PFSK-1 (cell line): ENCODE measurements around the gene KRTAP1-5.
"Not testable (repeated sequence)": the region's sequence is repeated elsewhere in the genome, so short reads cannot be mapped to it uniquely, and the experiment has no call there.

Experiments used
- FOXP2 ChIP-seq: optimal IDR thresholded peaks from 2 replicates; pipeline ENCODE3; 2011; ENCODE audit warnings: borderline replicate concordance, control low read depth, inconsistent platforms; ENCODE audit not compliant: insufficient read depth; ENCODE audit errors: extremely low read length, extremely low read depth
- POLR2AphosphoS5 ChIP-seq: IDR thresholded peaks from 2 replicates; pipeline ENCODE4 v1.6.1; 2012; ENCODE audit warnings: low read depth, mild to moderate bottlenecking, control low read depth, low read length, moderate library complexity
- REST ChIP-seq, 2 experiments: IDR thresholded peaks; 2 replicates each; pipeline versions ENCODE4 v1.6.1 to v1.8.0; 2011 to 2012; ENCODE audit warnings: low read depth in 2 of 2, low read length in 2 of 2, control low read depth in 1 of 2, inconsistent platforms in 1 of 2, mild to moderate bottlenecking in 1 of 2, moderate library complexity in 1 of 2; ENCODE audit not compliant: insufficient read depth in 1 of 2
- SIN3A ChIP-seq: IDR thresholded peaks from 2 replicates; pipeline ENCODE4 v1.6.1; 2012; ENCODE audit warnings: mild to moderate bottlenecking, low read length, moderate library complexity, borderline replicate concordance; ENCODE audit not compliant: insufficient read depth
- TAF1 ChIP-seq: IDR thresholded peaks from 2 replicates; pipeline ENCODE4 v1.6.1; 2012; ENCODE audit warnings: low read length, control low read depth, borderline replicate concordance; ENCODE audit not compliant: insufficient read depth

Gene KRTAP1-5

GRCh38 chr17:41057547-41057946, 30.5 kb upstream of the KRTAP1-5 start:
- no peak for TF ChIP-seq TAF1
- TF ChIP-seq FOXP2, result no peak

GRCh38 chr17:41055130-41055529, 28.1 kb upstream of the KRTAP1-5 start, which contains the start of gene KRTAP2-2:
Gene KRTAP2-2, minus strand, starts transcription at chr17:41055230. Its CDS starts 19 bp downstream, at chr17:41055211.
- not testable (repeated sequence) for TF ChIP-seq REST (IDR thresholded peaks at IDR 0.05; ENCODE audit: insufficient read depth in 1 of 2, low read depth in 2 of 2, low read length in 2 of 2); POLR2AphosphoS5; TAF1

- TF ChIP-seq POLR2AphosphoS5 (no peak), REST (IDR thresholded peaks at IDR 0.05; ENCODE audit: insufficient read depth in 1 of 2, low read depth in 2 of 2, low read length in 2 of 2) (no peak), TAF1 (no peak), FOXP2 (no peak), SIN3A (no peak)
These were observed 27.0 kb upstream of the KRTAP1-5 start for GRCh38 chr17:41054025-41054424.

GRCh38 chr17:41052566-41052965, 25.6 kb upstream of the KRTAP1-5 start:
- no peak for TF ChIP-seq SIN3A
- no peak for TF ChIP-seq REST (IDR thresholded peaks at IDR 0.05; ENCODE audit: insufficient read depth in 1 of 2, low read depth in 2 of 2, low read length in 2 of 2)
- TF ChIP-seq TAF1, result no peak
- TF ChIP-seq POLR2AphosphoS5, result no peak
- no peak for TF ChIP-seq FOXP2

- TF ChIP-seq REST (IDR thresholded peaks at IDR 0.05; ENCODE audit: insufficient read depth in 1 of 2, low read depth in 2 of 2, low read length in 2 of 2), result no peak
- TF ChIP-seq POLR2AphosphoS5, result no peak
- TF ChIP-seq TAF1, result no peak
- TF ChIP-seq SIN3A, result no peak
- no peak for TF ChIP-seq FOXP2
These were observed 22.1 kb upstream of the KRTAP1-5 start for GRCh38 chr17:41049110-41049509.

- no peak for TF ChIP-seq SIN3A
- TF ChIP-seq FOXP2, result no peak
- TF ChIP-seq TAF1, result no peak
- TF ChIP-seq POLR2AphosphoS5, result no peak
- no peak for TF ChIP-seq REST (IDR thresholded peaks at IDR 0.05; ENCODE audit: insufficient read depth in 1 of 2, low read depth in 2 of 2, low read length in 2 of 2)
These were observed 21.4 kb upstream of the KRTAP1-5 start for GRCh38 chr17:41048441-41048840.
